ENCODE data around the gene TLCD3B. TPM values are rescaled to one million over a fixed set of nuclear protein-coding genes. Genes with fewer than 3 reads are reported as not detected.

TLCD3B gene
- polyA plus RNA-seq, 2 donors = 0.04 to 0.16 TPM

DNA sequence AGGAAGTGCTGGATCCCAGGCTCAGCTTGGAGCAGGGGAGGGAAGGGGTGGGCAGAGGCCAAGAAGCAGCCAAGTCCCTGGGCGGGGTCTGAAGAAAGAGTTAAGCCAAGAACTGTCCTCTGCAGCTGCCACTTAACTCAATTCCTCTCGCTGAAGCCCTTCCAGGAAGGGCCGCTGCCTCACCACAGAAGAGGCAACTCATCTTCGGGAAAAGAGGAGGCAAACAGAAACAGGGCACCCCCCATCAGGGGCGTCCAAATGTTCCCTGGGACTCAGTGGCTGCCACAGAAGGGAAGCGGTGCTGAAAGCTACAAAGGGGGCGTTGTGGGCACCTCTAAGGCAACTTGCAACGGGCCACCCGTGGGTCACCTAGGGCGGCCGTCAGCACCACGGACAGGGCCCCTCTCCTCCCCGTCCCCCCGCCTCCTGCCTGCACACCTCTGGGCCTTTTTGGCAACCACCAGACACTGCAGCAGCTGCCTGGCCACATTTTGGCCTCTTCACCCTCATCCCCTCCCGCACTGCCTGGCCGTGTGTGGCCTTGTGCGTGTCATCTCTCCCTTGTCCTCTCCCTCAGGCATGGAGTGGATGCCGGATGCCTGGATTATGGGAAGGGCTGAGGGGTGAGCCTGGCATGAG, 2.5 kb downstream of the TLCD3B start:
- Histone ChIP-seq H3K36me3 (ENCODE audit: control insufficient read depth in 2 of 2, insufficient read depth in 2 of 2, low read length in 1 of 2) (no peaks in the 10 kb centered on the region), H3K4me3 (ENCODE audit: low read depth in 1 of 2, low read length in 2 of 2) (no peak overlapping the region), H3K4me1 (ENCODE audit: control insufficient read depth in 2 of 2, insufficient read depth in 2 of 2, low read length in 1 of 2) (peaks cover 0 to 2% of the 10 kb centered on the region in 2 donors), H3K9me3 (ENCODE audit: control insufficient read depth in 2 of 2, insufficient read depth in 1 of 2, low read depth in 1 of 2, low read length in 1 of 2) (no peaks in the 10 kb centered on the region), H3K27ac (ENCODE audit: low read depth in 2 of 2, low read length in 1 of 2) (no peak overlapping the region), H3K27me3 (ENCODE audit: control insufficient read depth in 1 of 2, insufficient read depth in 2 of 2, low read length in 2 of 2) (peaks cover 0 to 22% of the 10 kb centered on the region in 2 donors)
- WGBS, 2 donors = 12 to 13% methylated on average over 18 of the region's 18 CpGs

DNA sequence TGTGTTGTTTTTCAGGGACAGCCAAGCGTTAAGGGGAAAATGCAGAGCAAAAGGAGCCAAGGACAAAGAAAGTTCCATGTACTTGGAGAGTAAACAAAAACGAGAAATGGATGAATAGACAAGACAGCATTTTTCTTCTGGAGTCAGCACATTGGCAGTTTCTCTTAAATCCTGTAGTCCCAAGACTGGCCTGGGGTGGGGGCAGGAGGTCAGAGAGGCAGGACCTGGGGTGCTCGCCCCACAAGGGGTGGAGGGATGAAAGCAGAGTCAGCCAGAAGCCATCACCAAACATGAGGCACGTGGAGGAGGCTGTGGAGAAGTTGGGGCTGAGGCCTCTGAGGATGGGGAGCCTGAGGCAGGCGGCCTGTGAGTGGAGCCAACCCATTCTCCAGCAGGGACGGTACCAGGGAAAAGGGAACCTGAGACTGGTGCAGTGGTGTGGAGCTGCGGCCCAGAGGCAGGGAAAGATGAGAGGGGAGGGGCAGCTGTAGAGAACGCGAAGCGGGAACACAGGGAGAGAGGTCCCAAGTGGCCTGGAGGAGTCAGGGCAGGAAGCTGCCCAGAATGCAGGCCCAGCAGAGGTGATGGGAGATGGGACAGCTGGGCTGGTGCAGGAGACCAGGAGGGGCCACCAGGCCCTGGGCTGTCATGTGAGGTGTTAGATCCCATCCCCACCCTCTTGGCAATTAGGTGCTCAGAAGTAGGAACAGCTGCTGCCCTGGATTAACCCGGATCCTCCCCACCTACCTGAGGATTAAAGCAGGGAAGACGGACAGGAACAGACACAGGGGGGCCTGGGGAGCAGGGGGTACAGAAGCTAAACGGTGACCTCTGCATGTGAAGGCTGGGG, 3.3 kb downstream of the TLCD3B start:
- peaks cover 0 to 22% of the 10 kb centered on the region in 2 donors for H3K27me3 ChIP-seq (ENCODE audit: control insufficient read depth in 1 of 2, insufficient read depth in 2 of 2, low read length in 2 of 2)
- H3K4me1 ChIP-seq (ENCODE audit: control insufficient read depth in 2 of 2, insufficient read depth in 2 of 2, low read length in 1 of 2) = peaks cover 0 to 2% of the 10 kb centered on the region in 2 donors
- no peaks in the 10 kb centered on the region for H3K36me3 ChIP-seq (ENCODE audit: control insufficient read depth in 2 of 2, insufficient read depth in 2 of 2, low read length in 1 of 2)
- H3K9me3 ChIP-seq (ENCODE audit: control insufficient read depth in 2 of 2, insufficient read depth in 1 of 2, low read depth in 1 of 2, low read length in 1 of 2) = no peaks in the 10 kb centered on the region
- no peak overlapping the region for H3K27ac ChIP-seq (ENCODE audit: low read depth in 2 of 2, low read length in 1 of 2)
- H3K4me3 ChIP-seq (ENCODE audit: low read depth in 1 of 2, low read length in 2 of 2) = no peak overlapping the region
- 40 to 42% methylated on average over 12 to 13 of the region's 13 CpGs for WGBS, 2 donors

DNA sequence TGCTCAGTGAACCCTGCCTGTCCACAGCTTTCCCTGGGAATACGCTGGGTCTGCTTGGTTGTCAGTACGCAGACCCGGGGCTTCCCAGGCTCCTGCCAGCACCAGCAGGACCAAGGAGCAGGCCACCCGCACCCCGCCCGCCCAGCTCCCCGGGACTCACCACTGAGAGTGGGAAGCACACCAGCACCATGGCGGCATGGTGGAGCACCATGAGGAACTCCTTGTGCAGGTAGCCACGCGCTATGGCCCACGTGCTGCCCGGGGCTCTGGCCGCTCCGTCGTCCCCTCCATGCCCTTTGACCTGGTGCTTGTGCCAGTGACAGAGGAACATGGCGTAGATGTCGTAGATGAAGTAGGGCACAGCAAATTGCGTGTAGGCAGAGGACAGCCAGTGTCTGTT, 4.6 kb downstream of the TLCD3B start:
- Histone ChIP-seq H3K4me1 (ENCODE audit: control insufficient read depth in 2 of 2, insufficient read depth in 2 of 2, low read length in 1 of 2) (peaks cover 0 to 4% of the 10 kb centered on the region in 2 donors), H3K4me3 (ENCODE audit: low read depth in 1 of 2, low read length in 2 of 2) (no peak overlapping the region), H3K36me3 (ENCODE audit: control insufficient read depth in 2 of 2, insufficient read depth in 2 of 2, low read length in 1 of 2) (no peaks in the 10 kb centered on the region), H3K27ac (ENCODE audit: low read depth in 2 of 2, low read length in 1 of 2) (no peak overlapping the region), H3K27me3 (ENCODE audit: control insufficient read depth in 1 of 2, insufficient read depth in 2 of 2, low read length in 2 of 2) (peaks cover 0 to 20% of the 10 kb centered on the region in 2 donors), H3K9me3 (ENCODE audit: control insufficient read depth in 2 of 2, insufficient read depth in 1 of 2, low read depth in 1 of 2, low read length in 1 of 2) (no peaks in the 10 kb centered on the region)
- WGBS, 2 donors = 87 to 88% methylated on average over 18 of the region's 18 CpGs

DNA sequence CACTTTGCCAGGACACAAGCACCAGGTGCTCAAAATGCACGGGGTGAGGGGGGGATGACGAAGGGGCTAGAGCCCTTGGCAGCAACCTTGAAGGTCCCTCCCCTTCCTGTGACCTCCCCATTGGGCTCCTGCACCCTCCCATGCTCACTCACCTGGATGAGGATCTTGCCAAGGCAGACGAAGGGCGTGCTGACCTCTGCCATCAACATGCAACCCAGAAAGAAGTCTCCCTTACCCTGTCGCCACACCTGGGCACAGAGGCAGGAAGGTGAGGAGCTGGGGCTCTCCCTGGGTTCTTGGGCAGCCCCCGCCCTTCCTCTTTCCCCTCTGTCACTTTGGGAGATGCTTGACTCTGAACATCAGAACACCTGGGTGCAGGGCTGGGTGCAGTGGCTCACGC, 5.5 kb downstream of the TLCD3B start:
- peaks cover 0 to 15% of the 10 kb centered on the region in 2 donors for H3K27me3 ChIP-seq (ENCODE audit: control insufficient read depth in 1 of 2, insufficient read depth in 2 of 2, low read length in 2 of 2)
- WGBS, 2 donors = 58 to 69% methylated on average over 7 of the region's 7 CpGs
- no peaks in the 10 kb centered on the region for H3K36me3 ChIP-seq (ENCODE audit: control insufficient read depth in 2 of 2, insufficient read depth in 2 of 2, low read length in 1 of 2)
- no peak overlapping the region for H3K4me3 ChIP-seq (ENCODE audit: low read depth in 1 of 2, low read length in 2 of 2)
- H3K9me3 ChIP-seq (ENCODE audit: control insufficient read depth in 2 of 2, insufficient read depth in 1 of 2, low read depth in 1 of 2, low read length in 1 of 2) = no peaks in the 10 kb centered on the region
- H3K4me1 ChIP-seq (ENCODE audit: control insufficient read depth in 2 of 2, insufficient read depth in 2 of 2, low read length in 1 of 2) = peaks cover 0 to 9% of the 10 kb centered on the region in 2 donors
- no peak overlapping the region for H3K27ac ChIP-seq (ENCODE audit: low read depth in 2 of 2, low read length in 1 of 2)

DNA sequence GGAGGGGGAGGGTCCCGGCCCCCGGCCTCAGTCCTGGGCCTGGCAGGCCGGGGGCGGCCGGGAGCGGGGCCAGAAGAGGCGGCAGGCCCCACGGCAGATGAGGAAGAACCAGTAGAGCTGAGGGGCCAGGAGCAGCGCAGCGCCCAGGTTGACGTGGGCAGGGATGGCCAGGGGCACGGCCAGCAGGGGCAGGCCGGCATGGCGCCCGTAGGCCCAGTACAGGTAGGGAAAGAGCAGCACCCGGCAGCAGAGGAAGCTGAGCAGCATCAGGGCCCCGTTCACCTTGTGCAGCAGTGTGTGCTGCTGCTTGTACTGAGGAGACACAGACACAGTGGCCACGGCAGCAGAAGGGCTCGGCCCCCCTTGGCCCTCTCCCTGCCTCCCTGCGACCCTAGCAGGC, 5.9 kb downstream of the TLCD3B start:
- Histone ChIP-seq H3K27me3 (ENCODE audit: control insufficient read depth in 1 of 2, insufficient read depth in 2 of 2, low read length in 2 of 2) (peaks cover 0 to 11% of the 10 kb centered on the region in 2 donors), H3K36me3 (ENCODE audit: control insufficient read depth in 2 of 2, insufficient read depth in 2 of 2, low read length in 1 of 2) (no peaks in the 10 kb centered on the region), H3K9me3 (ENCODE audit: control insufficient read depth in 2 of 2, insufficient read depth in 1 of 2, low read depth in 1 of 2, low read length in 1 of 2) (no peaks in the 10 kb centered on the region), H3K4me1 (ENCODE audit: control insufficient read depth in 2 of 2, insufficient read depth in 2 of 2, low read length in 1 of 2) (peaks cover 0 to 9% of the 10 kb centered on the region in 2 donors), H3K27ac (ENCODE audit: low read depth in 2 of 2, low read length in 1 of 2) (no peak overlapping the region), H3K4me3 (ENCODE audit: low read depth in 1 of 2, low read length in 2 of 2) (no peak overlapping the region)
- WGBS, 2 donors = 65 to 68% methylated on average over 19 to 20 of the region's 20 CpGs

DNA sequence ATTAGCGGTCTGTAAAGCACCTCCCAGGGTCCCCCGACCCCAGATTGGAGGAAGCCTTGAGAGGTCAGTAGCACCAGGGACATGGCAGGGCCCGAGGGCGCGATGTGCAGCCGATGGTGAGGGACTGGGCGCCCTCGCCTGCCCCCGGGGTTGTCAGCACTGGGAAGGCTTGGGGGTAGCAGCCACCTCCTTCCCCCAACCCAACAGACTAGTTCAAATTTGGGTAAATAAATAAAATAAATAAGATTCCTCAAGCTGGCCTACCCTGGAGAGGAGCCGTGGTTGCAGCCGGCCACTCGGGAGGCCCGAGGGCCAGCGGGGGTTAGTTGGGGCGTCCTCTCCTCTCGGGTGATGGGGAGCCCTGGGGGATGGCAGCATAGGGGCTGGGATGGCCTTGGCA, 6.6 kb downstream of the TLCD3B start:
- H3K4me3 ChIP-seq (ENCODE audit: low read depth in 1 of 2, low read length in 2 of 2) = no peak overlapping the region
- peaks cover 0 to 5% of the 10 kb centered on the region in 2 donors for H3K27me3 ChIP-seq (ENCODE audit: control insufficient read depth in 1 of 2, insufficient read depth in 2 of 2, low read length in 2 of 2)
- WGBS, 2 donors = 65 to 74% methylated on average over 16 of the region's 16 CpGs
- H3K36me3 ChIP-seq (ENCODE audit: control insufficient read depth in 2 of 2, insufficient read depth in 2 of 2, low read length in 1 of 2) = no peaks in the 10 kb centered on the region
- peaks cover 0 to 9% of the 10 kb centered on the region in 2 donors for H3K4me1 ChIP-seq (ENCODE audit: control insufficient read depth in 2 of 2, insufficient read depth in 2 of 2, low read length in 1 of 2)
- H3K27ac ChIP-seq (ENCODE audit: low read depth in 2 of 2, low read length in 1 of 2) = no peak overlapping the region
- no peaks in the 10 kb centered on the region for H3K9me3 ChIP-seq (ENCODE audit: control insufficient read depth in 2 of 2, insufficient read depth in 1 of 2, low read depth in 1 of 2, low read length in 1 of 2)

DNA sequence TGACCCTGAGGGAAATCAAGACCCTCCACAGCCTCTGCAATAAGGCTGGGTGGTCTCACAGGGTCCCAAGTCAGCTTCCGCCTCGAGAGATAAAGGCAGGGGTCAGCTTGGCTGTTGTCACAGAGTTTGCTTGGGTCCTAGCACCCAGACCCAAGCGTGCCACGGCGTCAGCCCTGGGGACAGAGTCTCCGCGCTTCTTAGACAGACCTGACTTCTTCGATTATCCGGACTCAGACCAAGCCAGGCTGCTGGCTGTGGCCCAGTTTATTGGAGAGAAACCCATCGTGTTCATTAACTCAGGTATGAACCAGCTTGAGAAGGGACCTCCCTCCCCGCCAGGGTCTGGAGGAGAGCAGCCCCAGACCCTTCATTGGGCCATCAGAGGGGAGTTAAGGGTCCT, 7.5 kb downstream of the TLCD3B start:
- peaks cover 0 to 7% of the 10 kb centered on the region in 2 donors for H3K4me1 ChIP-seq (ENCODE audit: control insufficient read depth in 2 of 2, insufficient read depth in 2 of 2, low read length in 1 of 2)
- WGBS, 2 donors = 82 to 84% methylated on average over 11 of the region's 11 CpGs
- H3K27me3 ChIP-seq (ENCODE audit: control insufficient read depth in 1 of 2, insufficient read depth in 2 of 2, low read length in 2 of 2) = peaks cover 0 to 5% of the 10 kb centered on the region in 2 donors
- no peak overlapping the region for H3K4me3 ChIP-seq (ENCODE audit: low read depth in 1 of 2, low read length in 2 of 2)
- H3K27ac ChIP-seq (ENCODE audit: low read depth in 2 of 2, low read length in 1 of 2) = no peak overlapping the region
- no peaks in the 10 kb centered on the region for H3K9me3 ChIP-seq (ENCODE audit: control insufficient read depth in 2 of 2, insufficient read depth in 1 of 2, low read depth in 1 of 2, low read length in 1 of 2)
- H3K36me3 ChIP-seq (ENCODE audit: control insufficient read depth in 2 of 2, insufficient read depth in 2 of 2, low read length in 1 of 2) = no peaks in the 10 kb centered on the region

DNA sequence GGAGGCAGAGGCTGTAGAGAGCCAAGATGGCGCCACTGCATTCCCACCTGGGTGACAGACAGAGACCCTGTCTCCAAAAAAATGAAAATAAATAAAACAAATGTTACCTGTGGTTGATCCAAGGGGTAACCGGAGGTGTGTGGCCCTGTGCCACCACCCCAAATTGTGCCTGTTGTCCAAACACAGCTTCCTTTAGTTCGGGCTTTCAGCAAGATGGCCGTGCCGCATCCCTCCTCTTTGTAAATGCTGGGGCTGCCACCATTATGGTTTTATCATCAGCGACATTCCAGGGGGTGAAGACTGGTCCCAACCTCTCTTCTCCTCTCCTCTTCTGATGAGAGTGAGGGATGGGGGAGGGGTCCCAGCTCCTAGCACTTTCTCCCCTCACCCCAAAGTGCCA, 8.2 kb downstream of the TLCD3B start, which contains the start of gene C16orf92:
TSS of gene C16orf92 (plus strand) at position 312 of the 400 bp plus-strand sequence. CDS start 143 bp downstream, outside the sequence.
- no peak within 1 kb of the TSS for H3K4me3 ChIP-seq (ENCODE audit: low read depth in 1 of 2, low read length in 2 of 2)

DNA sequence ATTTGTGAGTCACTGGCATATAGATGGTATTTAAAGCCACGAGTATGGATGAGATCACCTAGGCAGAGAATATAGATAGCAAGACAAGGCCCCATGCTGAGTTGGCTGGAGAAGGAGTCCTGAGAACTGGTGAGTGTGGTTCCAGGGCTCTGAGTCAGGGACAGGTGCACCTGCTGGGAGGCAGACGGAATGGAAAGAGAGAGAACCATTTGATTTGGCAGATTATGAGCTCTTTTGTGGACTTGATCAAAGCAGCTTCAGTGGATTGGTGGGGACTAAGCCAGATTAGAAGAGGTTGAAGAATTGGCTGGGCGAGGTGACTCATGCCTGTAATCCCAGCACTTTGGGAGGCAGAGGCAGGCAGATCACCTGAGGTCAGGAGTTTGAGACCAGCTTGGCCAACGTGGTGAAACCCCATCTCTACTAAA, 12.3 kb downstream of the TLCD3B start:
- 54% methylated on average over 4 of the region's 4 CpGs for WGBS, 2 donors
- no peaks in the 10 kb centered on the region for H3K27me3 ChIP-seq (ENCODE audit: control insufficient read depth in 1 of 2, insufficient read depth in 2 of 2, low read length in 2 of 2)
- H3K9me3 ChIP-seq (ENCODE audit: control insufficient read depth in 2 of 2, insufficient read depth in 1 of 2, low read depth in 1 of 2, low read length in 1 of 2) = no peaks in the 10 kb centered on the region
- H3K36me3 ChIP-seq (ENCODE audit: control insufficient read depth in 2 of 2, insufficient read depth in 2 of 2, low read length in 1 of 2) = no peaks in the 10 kb centered on the region
- peaks cover 0 to 7% of the 10 kb centered on the region in 2 donors for H3K4me1 ChIP-seq (ENCODE audit: control insufficient read depth in 2 of 2, insufficient read depth in 2 of 2, low read length in 1 of 2)
- H3K4me3 ChIP-seq (ENCODE audit: low read depth in 1 of 2, low read length in 2 of 2) = no peak overlapping the region
- no peak overlapping the region for H3K27ac ChIP-seq (ENCODE audit: low read depth in 2 of 2, low read length in 1 of 2)

More for the DNA sequence above, 8.2 kb downstream of the TLCD3B start, which contains the start of gene C16orf92:
- peaks cover 0 to 7% of the 10 kb centered on the region in 2 donors for H3K4me1 ChIP-seq (ENCODE audit: control insufficient read depth in 2 of 2, insufficient read depth in 2 of 2, low read length in 1 of 2)
- no peaks in the 10 kb centered on the region for H3K9me3 ChIP-seq (ENCODE audit: control insufficient read depth in 2 of 2, insufficient read depth in 1 of 2, low read depth in 1 of 2, low read length in 1 of 2)
- peaks cover 0 to 5% of the 10 kb centered on the region in 2 donors for H3K27me3 ChIP-seq (ENCODE audit: control insufficient read depth in 1 of 2, insufficient read depth in 2 of 2, low read length in 2 of 2)
- no peak within 1 kb of the TSS for H3K27ac ChIP-seq (ENCODE audit: low read depth in 2 of 2, low read length in 1 of 2)
- 80 to 86% methylated on average over 6 of the region's 6 CpGs for WGBS, 2 donors
- no peaks in the 10 kb centered on the region for H3K36me3 ChIP-seq (ENCODE audit: control insufficient read depth in 2 of 2, insufficient read depth in 2 of 2, low read length in 1 of 2)

Data from esophagus (tissue), 2 donors.